ENCODE data around the gene SRSF11. TPM values are rescaled to one million over a fixed set of nuclear protein-coding genes. Genes with fewer than 3 reads are reported as not detected.

The SRSF11 gene
- polyA plus RNA-seq, 1 donor from 2014 or later: 514 TPM

DNA sequence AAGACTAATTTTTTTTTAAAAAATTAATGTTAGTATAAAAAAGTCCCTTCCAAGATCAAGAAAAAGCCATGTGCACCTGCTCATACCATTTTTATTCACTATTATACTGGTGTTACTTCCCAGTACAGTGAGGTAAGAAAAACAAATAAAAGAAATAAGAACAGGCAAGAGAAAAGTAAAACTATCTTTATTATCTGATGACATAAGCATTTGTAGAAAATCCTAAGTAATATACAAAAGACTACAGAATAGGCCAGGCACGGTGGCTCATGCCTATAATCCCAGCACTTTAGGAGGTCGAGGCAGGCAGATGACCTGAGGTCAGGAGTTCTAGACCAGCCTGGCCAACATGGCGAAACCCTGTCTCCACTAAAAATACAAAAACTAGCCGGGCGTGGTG lies 65.3 kb downstream of the SRSF11 start:
- Histone ChIP-seq H3K36me3 (ENCODE audit: insufficient read depth, low read length) (peaks cover 4% of the 10 kb centered on the region), H3K27ac (ENCODE audit: low read length) (no peak overlapping the region), H4K20me1 (ENCODE audit: insufficient read depth) (no peaks in the 10 kb centered on the region), H3F3A (ENCODE audit: insufficient read depth, low read length, poor library complexity, severe bottlenecking) (no peaks in the 10 kb centered on the region), H3K4me3 (ENCODE audit: low read length) (no peak overlapping the region), H3K27me3 (ENCODE audit: insufficient read depth, low read depth, low read length) (no peaks in the 10 kb centered on the region), H3K9me2 (ENCODE audit: insufficient read depth, low read length) (no peaks in the 10 kb centered on the region), H3K9me3 (ENCODE audit: low read length) (no peaks in the 10 kb centered on the region), H2AFZ (ENCODE audit: low read depth, low read length) (no peak overlapping the region), H3K9ac (ENCODE audit: low read length) (no peak overlapping the region), H3K79me2 (replicated peaks; ENCODE audit: insufficient read depth, low read length) (no peaks in the 10 kb centered on the region), H3K4me2 (ENCODE audit: low read length) (no peak overlapping the region)
- TF ChIP-seq POLR2AphosphoS5 (IDR thresholded peaks at IDR 0.05) (no peak), MXI1 (conservative IDR thresholded peaks at IDR 0.05; ENCODE audit: poor library complexity, severe bottlenecking) (no peak), CTCF (IDR thresholded peaks at IDR 0.05; ENCODE audit: poor library complexity, severe bottlenecking) (no peak), SMC3 (conservative IDR thresholded peaks at IDR 0.05; ENCODE audit: poor library complexity) (no peak), REST (IDR thresholded peaks at IDR 0.05; ENCODE audit: borderline replicate concordance) (no peak), RAD21 (conservative IDR thresholded peaks at IDR 0.05) (no peak), TAF1 (IDR thresholded peaks at IDR 0.05; ENCODE audit: low read depth) (no peak), EP300 (conservative IDR thresholded peaks at IDR 0.05; ENCODE audit: poor library complexity, severe bottlenecking) (no peak), EZH2 (IDR thresholded peaks at IDR 0.05; ENCODE audit: borderline replicate concordance, insufficient read depth, low read length, poor library complexity, severe bottlenecking) (no peak)

GRCh38 chr1:70288166-70288565 lies 67.0 kb downstream of the SRSF11 start:
- no peaks in the 10 kb centered on the region for H3K9me2 ChIP-seq (ENCODE audit: insufficient read depth, low read length)
- peaks cover 4% of the 10 kb centered on the region for H3K36me3 ChIP-seq (ENCODE audit: insufficient read depth, low read length)
- H3K4me3 ChIP-seq (ENCODE audit: low read length): no peak overlapping the region
- H3K4me2 ChIP-seq (ENCODE audit: low read length): no peak overlapping the region
- no peaks in the 10 kb centered on the region for H4K20me1 ChIP-seq (ENCODE audit: insufficient read depth)
- H3K9ac ChIP-seq (ENCODE audit: low read length): no peak overlapping the region
- no peaks in the 10 kb centered on the region for H3F3A ChIP-seq (ENCODE audit: insufficient read depth, low read length, poor library complexity, severe bottlenecking)
- no peaks in the 10 kb centered on the region for H3K9me3 ChIP-seq (ENCODE audit: low read length)
- H3K27me3 ChIP-seq (ENCODE audit: insufficient read depth, low read depth, low read length): no peaks in the 10 kb centered on the region
- no peak overlapping the region for H2AFZ ChIP-seq (ENCODE audit: low read depth, low read length)
- H3K79me2 ChIP-seq (replicated peaks; ENCODE audit: insufficient read depth, low read length): no peaks in the 10 kb centered on the region
- H3K27ac ChIP-seq (ENCODE audit: low read length): no peak overlapping the region
- no peak for TF ChIP-seq RAD21 (conservative IDR thresholded peaks at IDR 0.05)
- TF ChIP-seq EP300 (conservative IDR thresholded peaks at IDR 0.05; ENCODE audit: poor library complexity, severe bottlenecking): no peak
- no peak for TF ChIP-seq TAF1 (IDR thresholded peaks at IDR 0.05; ENCODE audit: low read depth)
- no peak for TF ChIP-seq REST (IDR thresholded peaks at IDR 0.05; ENCODE audit: borderline replicate concordance)
- TF ChIP-seq CTCF (IDR thresholded peaks at IDR 0.05; ENCODE audit: poor library complexity, severe bottlenecking): no peak
- no peak for TF ChIP-seq MXI1 (conservative IDR thresholded peaks at IDR 0.05; ENCODE audit: poor library complexity, severe bottlenecking)
- no peak for TF ChIP-seq POLR2AphosphoS5 (IDR thresholded peaks at IDR 0.05)
- TF ChIP-seq EZH2 (IDR thresholded peaks at IDR 0.05; ENCODE audit: borderline replicate concordance, insufficient read depth, low read length, poor library complexity, severe bottlenecking): no peak
- no peak for TF ChIP-seq SMC3 (conservative IDR thresholded peaks at IDR 0.05; ENCODE audit: poor library complexity)

Measured in neural cell (in vitro differentiated cells).